ENCODE measurements around the gene NLGN4X. TPM values are rescaled to one million over a fixed set of nuclear protein-coding genes. Genes with fewer than 3 reads are reported as not detected.
"Not testable (repeated sequence)": the region's sequence is repeated elsewhere in the genome, so short reads cannot be mapped to it uniquely, and the experiment has no call there.

The NLGN4X gene
- total RNA-seq, 1 experiment from 2014 or later: not detected

- in situ Hi-C loops (cut with HindIII; ENCODE audit: low sequenced_read_pairs): no loop called here
- no peak for DNase-seq (ENCODE audit: low spot score)
These were observed 312.9 kb downstream of the NLGN4X start for GRCh38 chrX:5915783-5916182.

GRCh38 chrX:5907207-5907606 is 321.5 kb downstream of the NLGN4X start:
- in situ Hi-C loops (cut with HindIII; ENCODE audit: low sequenced_read_pairs): no loop called here
- no peak for DNase-seq (ENCODE audit: low spot score)

- DNase-seq (ENCODE audit: low spot score): peak; percentile 34
- in situ Hi-C loops (cut with HindIII; ENCODE audit: low sequenced_read_pairs): not testable (repeated sequence)
These were observed 325.0 kb downstream of the NLGN4X start for GRCh38 chrX:5903586-5904190.

- in situ Hi-C loops (cut with HindIII; ENCODE audit: low sequenced_read_pairs): no loop called here
- peak; percentile 53 for DNase-seq (ENCODE audit: low spot score)
These were observed 330.2 kb downstream of the NLGN4X start for GRCh38 chrX:5898463-5898862.

GRCh38 chrX:5891378-5891777 is 337.3 kb downstream of the NLGN4X start:
- in situ Hi-C loops (cut with HindIII; ENCODE audit: low sequenced_read_pairs): no loop called here
- no peak for DNase-seq (ENCODE audit: low spot score)

- in situ Hi-C loops (cut with HindIII; ENCODE audit: low sequenced_read_pairs): no loop called here
- DNase-seq (ENCODE audit: low spot score): no peak
These were observed 351.6 kb downstream of the NLGN4X start for GRCh38 chrX:5876984-5877596.

DNA sequence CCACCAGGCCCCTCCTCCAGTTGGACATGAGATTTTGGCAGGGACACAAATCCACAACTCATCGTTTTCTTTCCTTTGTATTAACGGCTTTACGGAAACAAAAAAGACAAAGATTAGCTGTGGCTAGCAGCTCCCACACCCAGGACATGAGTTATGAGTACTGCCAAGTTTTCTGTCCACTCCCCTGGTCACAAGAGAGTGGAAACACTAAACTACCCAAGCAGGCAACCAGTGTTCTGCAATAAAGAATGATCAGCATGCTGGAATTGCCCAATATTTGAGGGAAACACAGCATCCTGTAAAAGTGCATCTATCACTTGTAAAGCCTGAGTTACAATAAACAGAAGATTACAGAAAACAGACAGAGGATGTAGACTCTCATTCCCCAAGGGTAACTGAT is 358.4 kb downstream of the NLGN4X start:
- in situ Hi-C loops (cut with HindIII; ENCODE audit: low sequenced_read_pairs): no loop called here
- DNase-seq (ENCODE audit: low spot score): no peak

DNA sequence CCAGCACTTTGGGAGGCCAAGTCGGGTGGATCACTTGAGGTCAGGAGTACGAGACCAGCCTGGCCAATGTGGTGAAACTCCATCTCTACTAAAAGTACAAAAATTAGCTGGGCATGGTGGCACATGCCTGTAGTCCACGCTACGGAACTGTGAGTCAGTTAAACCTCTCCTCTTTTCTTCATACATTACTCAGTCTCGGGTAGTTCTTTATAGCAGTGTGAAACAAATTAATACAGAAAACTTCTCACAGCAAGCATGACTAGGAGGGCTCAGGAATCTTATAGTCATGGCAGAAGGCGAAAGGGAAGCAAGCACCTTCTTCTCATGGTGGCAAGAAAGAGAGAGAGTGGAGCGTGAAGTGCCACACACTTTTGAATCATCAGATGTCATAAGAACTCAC is 358.9 kb downstream of the NLGN4X start:
- no peak for DNase-seq (ENCODE audit: low spot score)
- in situ Hi-C loops (cut with HindIII; ENCODE audit: low sequenced_read_pairs): no loop called here

DNA sequence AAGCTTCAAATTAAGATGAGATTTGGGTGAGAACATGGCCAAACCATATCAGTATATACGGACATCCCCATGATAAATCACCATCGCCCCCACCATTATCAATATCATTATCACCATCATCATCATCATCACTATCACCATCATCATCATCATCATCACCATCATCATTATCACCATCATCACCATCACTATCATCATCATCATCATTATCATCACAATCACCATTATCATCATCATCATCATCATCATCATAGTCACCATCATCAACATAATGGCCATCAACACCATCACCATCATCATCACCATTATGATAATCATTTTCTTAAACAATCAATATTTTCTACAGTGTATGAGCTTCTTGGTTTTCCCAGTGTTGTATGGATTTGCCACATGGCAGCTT is 360.9 kb downstream of the NLGN4X start:
- in situ Hi-C loops (cut with HindIII; ENCODE audit: low sequenced_read_pairs): no loop called here
- no peak for DNase-seq (ENCODE audit: low spot score)

DNA sequence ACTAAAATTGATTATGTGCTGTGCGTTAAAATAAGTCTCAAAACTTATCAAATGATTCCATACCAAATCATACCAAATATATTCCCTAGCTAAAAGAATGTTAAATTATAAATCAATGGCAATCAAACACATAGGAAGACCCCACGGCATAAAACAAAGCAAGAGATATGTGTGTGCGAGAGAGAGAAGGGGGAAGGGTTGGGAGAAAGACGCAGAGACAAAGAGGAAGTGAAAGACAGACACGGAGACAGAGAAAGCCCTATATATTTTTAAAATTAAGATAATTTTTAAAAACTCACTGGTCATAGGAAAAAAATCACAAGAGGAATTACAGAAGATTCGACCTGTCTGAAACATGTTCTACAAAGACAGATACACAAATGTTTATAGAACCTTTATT is 371.4 kb downstream of the NLGN4X start:
- in situ Hi-C loops (cut with HindIII; ENCODE audit: low sequenced_read_pairs): no loop called here
- no peak for DNase-seq (ENCODE audit: low spot score)

DNA sequence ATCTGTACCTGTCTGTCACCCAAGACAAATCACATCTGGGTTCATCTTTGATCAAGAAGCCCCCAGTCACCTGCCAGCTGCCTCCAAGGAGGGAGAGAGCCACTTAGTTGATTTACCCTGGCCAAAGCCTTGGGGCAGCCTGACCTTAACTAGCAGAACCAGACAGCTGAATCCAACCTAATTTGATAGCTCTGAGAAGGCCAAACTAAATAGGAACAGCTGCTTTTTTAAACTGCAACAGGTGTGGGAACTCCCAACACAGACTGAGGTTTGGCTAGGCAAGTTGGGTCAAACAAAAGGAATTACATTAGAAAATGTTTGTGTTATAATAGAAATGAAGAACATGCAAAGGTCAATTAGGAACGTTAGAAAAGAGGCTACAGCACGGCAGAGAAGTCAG is 375.7 kb downstream of the NLGN4X start:
- in situ Hi-C loops (cut with HindIII; ENCODE audit: low sequenced_read_pairs): no loop called here
- DNase-seq (ENCODE audit: low spot score): no peak

DNA sequence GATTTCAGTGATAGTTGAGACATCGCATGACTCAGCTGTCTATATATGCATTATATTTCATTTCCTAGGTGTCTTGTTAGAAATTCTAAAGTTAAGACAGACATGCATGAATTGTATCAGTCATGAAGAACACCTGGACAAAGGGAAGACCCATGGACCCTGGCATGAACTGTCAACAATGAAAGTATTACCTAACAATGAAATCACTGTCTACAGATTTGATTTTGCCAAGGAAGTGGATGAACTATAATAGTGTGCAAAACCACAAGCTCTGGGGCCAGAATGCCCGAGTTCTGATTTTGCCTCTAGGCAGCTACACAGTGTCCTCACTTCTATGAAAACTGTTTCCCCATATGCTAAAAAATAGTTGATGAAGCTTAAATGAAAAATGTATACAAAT is 386.1 kb downstream of the NLGN4X start:
- no peak for DNase-seq (ENCODE audit: low spot score)
- in situ Hi-C loops (cut with HindIII; ENCODE audit: low sequenced_read_pairs): no loop called here

Data from G401 (cell line).